Measurements from ENCODE around the gene RPAP3.
"Not testable (repeated sequence)": the region's sequence is repeated elsewhere in the genome, so short reads cannot be mapped to it uniquely, and the experiment has no call there.

Gene RPAP3

GRCh38 chr12:47717443-47718193 is 11.8 kb upstream of the RPAP3 start:
- peak; percentile 66 for DNase-seq

- no peak for DNase-seq
Observed at GRCh38 chr12:47717046-47717442, 11.2 kb upstream of the RPAP3 start.

- DNase-seq = no peak
Observed at GRCh38 chr12:47715877-47716548, 10.2 kb upstream of the RPAP3 start.

- DNase-seq = peak; percentile 72
Observed at GRCh38 chr12:47715393-47715876, 9.6 kb upstream of the RPAP3 start.

DNA sequence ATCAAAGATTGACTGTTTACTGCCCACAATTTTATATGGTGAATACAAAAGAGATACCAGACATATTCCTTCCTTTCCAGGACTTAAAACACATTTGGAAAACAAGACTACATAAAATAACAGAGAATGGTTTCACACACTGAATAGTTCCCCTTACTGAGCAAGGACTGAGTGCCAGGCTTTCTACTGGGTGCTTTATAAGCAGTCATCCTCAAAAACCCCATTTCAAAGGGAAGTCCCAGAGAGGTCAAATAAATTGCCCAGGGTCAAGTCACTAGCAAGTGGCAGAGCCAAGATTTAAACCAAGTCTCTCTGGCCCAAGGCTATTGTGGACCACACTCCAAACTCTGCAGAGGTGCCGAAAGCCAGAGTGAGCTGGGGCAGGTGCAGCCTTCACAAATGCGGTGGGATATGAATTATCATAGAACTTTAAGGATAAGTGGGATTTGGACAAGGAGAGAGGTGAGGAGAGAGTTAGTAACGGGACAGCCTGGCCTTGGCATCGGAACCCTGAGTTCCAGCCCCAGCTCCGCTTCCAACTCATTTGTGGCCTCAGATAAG is 9.1 kb upstream of the RPAP3 start:
- no peak for DNase-seq

- DNase-seq = no peak
Observed at GRCh38 chr12:47712171-47712570, 6.3 kb upstream of the RPAP3 start.

- DNase-seq = no peak
Observed at GRCh38 chr12:47711448-47711847, 5.6 kb upstream of the RPAP3 start.

DNA sequence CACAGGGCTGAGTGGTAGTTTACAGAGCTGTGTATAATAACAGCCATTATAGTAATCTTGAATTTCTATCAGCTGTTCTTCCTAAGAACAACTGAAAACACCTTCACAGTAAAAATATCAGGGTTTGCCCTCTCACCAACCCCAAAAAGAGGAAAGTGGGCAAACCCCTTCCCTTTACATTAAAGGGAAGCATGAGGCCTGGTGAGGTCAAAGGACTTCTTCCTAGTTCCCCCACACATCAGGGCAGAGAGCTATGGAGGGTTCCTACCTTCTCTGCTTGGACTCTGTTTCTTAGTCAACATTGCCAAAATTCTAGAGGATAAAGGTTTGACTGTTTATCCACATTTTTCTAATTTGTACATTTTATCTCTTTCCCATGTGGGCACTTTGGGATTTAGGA is 4.4 kb upstream of the RPAP3 start:
- DNase-seq = no peak

DNA sequence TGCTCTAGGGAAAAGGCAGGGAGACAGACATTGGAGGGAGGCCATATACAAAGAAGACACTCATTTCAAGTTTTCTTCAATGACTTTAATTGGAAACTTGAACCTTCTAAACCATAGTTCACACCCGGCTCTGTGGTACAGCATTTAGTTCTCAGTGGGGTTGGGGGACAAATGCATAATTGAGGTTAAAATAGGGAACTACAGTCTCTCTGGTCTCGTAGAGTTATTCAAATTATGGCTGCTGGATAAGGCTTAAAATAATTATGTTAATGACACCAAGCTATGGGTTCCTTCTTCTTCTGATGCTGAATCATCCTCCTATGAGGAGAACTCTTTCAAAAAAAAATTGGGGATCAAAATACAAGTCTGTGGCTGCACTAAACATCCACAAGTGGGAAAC is 3.8 kb upstream of the RPAP3 start:
- DNase-seq = no peak

DNA sequence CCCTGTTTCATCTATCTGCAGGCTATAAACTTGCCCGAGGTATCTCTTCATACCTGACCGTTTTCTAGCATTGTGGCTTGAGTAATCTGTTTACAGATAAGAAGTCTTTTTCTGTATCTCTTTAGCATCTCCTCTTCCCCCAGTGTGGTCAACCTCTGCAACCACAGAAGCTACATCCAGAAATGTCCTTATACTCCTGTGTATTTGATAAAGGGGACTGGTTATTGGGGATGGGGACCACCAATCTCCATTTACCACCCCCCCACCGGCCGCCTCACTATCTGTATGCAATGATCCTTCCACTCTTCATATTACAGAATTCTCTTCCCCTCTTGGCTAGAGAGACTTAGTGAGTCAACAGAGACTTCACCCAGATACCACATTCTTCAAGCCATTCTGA is 3.4 kb upstream of the RPAP3 start:
- DNase-seq = no peak

GRCh38 chr12:47707905-47708543 is 2.2 kb upstream of the RPAP3 start:
- no peak for DNase-seq

- no peak for DNase-seq
Observed at GRCh38 chr12:47707355-47707754, 1.5 kb upstream of the RPAP3 start.

- no peak for DNase-seq
Observed at GRCh38 chr12:47705229-47705565, 633 bp downstream of the RPAP3 start.

DNA sequence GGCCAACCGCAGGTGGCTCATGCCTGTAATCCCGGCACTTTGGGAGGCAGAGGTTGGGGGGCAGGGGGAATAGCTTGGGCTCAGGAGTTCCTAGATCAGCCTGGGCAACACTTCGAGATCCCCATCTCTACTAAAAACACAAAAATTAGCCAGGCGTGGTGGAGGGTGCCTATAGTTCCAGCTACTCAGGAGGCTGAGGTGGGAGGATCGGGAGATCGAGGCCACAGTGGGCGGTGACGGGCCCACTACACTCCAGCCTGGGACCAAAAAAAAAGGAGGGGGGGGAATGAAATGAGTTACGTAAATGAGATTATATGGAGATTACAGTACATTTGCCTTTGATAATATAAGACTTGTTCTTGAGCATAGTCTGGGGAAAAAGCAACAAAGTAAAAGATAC is 1.1 kb downstream of the RPAP3 start:
- DNase-seq = no peak

DNA sequence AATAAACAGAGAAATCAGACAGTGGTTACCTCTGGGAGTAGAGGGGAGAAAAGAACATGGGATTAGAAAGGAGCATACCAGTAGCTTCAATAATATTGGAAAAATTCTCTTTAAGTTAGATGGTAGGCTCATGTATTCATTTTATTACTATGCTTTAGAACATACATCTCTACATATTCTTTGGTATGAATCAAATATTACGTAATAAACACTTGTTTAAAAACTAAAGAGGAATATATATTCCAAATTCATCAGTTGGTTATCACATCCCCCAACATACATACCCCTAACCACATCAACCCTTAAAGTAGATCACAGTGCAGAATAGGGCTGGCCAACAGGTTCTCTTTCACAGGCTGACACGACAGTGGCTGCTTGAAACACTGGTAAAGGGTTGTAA is 5.6 kb downstream of the RPAP3 start:
- DNase-seq = no peak

- no peak for DNase-seq
Observed at GRCh38 chr12:47698631-47699030, 7.2 kb downstream of the RPAP3 start.

DNA sequence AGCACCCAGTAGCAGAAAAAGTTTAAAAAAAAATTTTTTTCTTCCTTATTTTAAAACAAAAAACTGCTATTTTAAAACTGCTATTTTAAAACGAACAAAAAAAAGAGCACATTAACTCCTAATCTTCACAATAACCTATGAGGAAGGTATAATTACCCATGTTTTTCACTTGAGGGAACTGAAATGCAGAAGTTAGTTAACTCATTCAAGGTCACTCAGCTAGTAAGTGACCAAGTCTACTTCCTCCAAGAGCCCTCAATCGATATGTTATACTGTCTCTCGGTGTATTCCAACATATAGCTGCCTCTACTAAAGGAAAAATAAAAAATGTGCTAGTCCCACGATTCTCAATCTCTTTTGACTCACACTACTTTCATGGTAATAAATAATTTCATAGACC is 7.8 kb downstream of the RPAP3 start:
- no peak for DNase-seq

DNA sequence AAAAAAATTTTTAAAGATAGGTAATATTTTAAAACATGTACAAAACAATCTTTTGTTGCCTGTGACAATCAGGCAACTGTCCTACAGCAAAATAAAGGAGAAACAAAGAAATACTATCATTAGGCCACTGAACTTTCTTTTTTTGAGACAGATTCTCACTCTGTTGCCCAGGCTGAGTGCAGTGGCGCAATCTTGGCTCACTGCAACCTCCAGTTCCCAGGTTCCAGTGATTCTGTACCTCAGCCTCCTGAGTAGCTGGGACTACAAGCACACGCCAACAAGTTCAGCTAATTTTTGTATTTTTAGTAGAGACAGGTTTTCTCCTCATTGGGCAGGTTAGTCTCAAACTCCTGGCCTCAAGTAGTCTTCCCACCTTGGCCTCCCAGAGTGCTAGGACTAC is 16.6 kb downstream of the RPAP3 start:
- no peak for DNase-seq

DNA sequence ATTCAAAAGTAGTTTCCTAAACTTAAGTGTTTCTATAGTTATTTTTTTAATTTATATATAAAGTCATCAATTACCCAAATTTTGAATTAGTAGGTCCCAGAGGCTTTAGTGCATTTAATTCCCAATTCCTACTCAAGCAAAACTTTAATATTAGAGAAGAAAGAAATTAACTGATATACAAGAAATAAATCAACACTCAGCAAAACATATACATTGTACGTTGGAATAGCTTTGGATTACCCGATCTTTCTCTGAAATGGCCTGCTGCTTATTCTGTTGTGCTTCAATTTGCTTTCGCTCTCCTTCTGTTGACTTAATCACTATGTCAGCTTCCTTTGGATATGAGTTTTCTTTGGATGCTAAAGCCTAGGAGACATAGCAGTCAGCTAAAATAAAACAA is 18.2 kb downstream of the RPAP3 start:
- DNase-seq = no peak

DNA sequence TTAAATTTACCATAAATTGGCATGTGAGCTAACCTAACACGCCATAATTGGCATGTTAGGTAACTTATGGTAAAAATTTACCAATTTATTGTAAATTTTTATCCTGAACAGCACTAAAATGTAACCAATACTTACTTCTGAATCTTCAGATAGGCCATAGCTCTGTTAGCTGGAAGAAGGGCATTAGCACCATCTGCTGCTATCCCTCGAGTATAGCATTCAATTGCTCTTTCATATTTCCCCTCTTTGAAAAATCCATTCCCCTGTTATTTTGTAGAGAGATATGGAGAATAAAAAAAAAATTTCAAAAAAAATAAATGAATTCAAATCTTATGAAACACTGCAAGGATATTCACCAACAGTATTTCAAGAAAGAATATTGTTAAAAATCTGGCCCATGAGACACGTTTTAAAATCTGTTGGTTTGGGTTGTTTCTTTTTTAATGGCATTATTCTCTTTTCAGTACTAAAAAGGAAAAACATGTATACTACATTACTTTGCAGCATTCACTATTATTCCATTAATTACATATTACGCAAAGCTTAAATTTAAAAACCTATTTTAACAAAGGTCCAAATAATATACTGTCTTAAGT is 19.1 kb downstream of the RPAP3 start:
- DNase-seq = peak; percentile 13

DNA sequence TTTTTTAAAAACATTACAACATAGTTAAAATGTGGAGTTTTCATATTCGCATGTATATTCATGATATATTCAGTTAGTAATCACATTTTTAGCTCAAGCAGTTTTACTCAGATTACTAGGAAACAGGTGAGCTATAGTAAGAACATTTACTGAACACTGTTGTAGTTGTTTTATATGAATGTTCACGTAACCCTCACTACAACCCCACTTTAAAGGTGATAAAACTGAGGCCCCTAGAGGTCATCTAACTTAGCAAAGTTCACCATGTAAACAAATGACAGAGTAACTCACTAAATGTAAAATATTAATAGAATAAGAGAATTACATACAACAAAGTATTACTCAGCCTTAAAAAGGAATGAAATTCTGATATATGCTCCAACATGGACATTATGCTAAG is 26.0 kb downstream of the RPAP3 start:
- DNase-seq = no peak

DNA sequence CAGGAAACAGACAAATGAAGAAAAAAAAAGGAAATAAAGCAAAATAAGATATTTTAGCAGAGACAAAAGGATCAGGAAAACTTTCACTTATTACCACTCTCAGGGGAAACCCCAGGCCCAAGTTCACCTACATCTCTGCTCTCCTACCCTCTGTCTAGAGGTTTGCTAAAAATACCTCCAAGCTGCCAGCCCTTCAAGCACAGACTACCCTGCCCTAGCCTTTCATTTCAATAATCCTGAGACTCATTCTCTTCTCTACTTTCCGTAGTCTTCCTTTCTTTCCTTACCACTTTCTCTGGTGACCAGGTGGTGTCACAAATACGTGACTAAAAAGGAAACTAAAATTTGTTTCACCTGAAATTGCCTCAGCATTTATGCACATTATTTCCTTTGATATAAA is 33.8 kb downstream of the RPAP3 start:
- no peak for DNase-seq

DNA sequence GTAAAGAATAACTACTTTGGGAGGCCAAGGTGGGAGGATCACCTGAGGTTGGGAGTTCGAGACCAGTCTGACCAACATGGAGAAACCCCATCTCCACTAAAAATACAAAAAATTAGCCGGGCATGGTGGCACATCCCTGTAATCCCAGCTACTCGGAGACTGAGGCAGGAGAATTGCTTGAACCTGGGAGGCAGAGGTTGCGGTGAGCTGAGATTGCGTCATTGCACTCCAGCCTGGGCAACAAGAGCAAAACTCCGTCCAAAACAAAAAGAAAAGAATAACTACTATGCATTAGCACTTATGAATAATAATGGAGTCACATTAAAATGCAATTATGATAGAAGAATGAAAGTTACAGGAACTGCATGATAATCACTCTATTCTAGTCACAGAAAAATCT is 37.9 kb downstream of the RPAP3 start:
- DNase-seq = not testable (repeated sequence)

Data from NCI-H1694 treated with DMSO at 0.1 percent for 48 hours (cell line).